ENCODE measurements around the gene NET1. TPM values are rescaled to one million over a fixed set of nuclear protein-coding genes. Genes with fewer than 3 reads are reported as not detected.

NET1 gene
- polyA plus RNA-seq, 1 experiment: 62.5 TPM

DNA sequence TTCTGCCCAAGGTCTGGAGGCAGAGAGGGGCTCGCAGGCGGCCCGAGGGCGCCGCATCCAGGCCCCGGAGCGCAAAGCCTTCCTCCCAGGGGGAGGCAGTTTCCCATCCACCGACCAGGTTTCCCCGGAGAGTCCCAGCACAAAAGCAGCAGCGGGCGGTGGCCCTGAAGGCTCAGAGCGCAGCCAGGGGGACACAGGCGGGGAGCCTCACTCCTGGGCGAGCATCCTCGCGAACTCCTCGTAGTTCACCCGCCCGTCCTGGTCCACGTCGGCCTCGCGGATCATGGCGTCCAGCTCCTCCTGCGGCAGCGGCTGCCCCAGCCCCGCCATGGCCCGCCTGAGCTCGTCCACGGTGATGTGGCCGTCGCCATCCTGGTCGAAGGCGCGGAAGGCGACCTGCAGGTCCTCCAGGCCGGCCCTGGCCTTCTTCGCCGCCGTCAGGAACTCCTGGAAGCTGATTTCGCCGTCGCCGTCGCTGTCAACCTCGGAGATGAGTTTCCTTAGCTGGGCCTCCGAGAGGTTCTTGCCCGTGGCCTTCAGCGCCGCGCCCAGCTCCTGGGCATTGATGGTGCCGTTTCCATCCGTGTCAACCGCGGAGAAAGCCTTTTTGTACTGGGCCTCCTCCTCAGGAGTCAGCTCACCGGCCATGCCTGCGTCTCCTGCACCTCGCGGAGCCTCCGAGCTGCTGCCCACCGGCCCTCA is 86.6 kb downstream of the NET1 start:
- CTCF ChIA-PET: interaction anchor here (1.7 kb wide), 1 partner anchor 124 kb away, joined by 6 read pairs; no protein-coding TSS in a partner anchor
- no peaks in the 10 kb centered on the region for H3K36me3 ChIP-seq (ENCODE audit: control insufficient read depth, insufficient read depth, low read length)
- DNase-seq (ENCODE audit: low read depth): no peak
- POLR2A ChIA-PET: no interaction called here
- no peak overlapping the region for H3K4me3 ChIP-seq (ENCODE audit: low read depth, low read length)
- TF ChIP-seq CTCF (IDR thresholded peaks at IDR 0.05; ENCODE audit: insufficient read depth, low read depth, low read length): no peak
- peaks cover 7% of the 10 kb centered on the region; the same call in 1 of the 2 replicates for H3K27me3 ChIP-seq (ENCODE audit: control insufficient read depth, insufficient read depth, low read length)

DNA sequence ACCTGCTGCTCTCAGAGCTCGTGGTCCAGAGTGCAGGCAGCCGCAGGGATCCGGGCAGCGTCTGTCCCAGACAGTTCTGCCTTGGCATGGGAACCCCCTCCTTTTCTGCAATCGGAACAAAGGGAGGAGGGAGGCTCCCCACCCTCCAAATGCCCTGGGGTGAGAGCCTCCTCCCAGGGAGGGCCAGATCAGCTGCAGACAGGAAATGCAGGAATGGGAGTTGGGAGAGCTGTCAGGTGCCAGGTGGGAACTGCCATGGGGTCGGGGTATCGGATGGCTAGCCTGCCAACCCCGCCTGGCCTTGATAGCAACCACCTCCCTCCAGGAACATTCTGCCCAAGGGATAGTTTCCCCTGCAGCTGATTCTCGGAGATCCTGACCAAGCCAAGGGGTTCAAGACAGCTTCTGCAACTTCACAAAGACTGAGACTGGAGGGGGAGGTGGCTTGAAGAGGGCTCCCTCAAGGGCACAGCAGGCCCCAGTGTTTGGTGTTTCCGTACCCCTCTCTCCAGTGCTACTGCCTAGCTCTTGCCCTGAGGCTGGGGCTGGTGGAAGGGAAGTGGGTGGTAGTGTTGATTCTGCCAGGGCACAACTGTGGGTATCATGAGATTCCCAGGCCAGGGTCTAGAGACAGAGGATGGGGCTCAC is 87.3 kb downstream of the NET1 start, which contains the start of gene CALML5:
TSS of gene CALML5 (minus strand) at position 78 of the 648 bp plus-strand sequence. CDS start 132 bp downstream, outside the sequence.
- peaks cover 7% of the 10 kb centered on the region; the same call in 1 of the 2 replicates for H3K27me3 ChIP-seq (ENCODE audit: control insufficient read depth, insufficient read depth, low read length)
- no peak within 1 kb of the TSS for H3K4me3 ChIP-seq (ENCODE audit: low read depth, low read length)
- TF ChIP-seq CTCF (IDR thresholded peaks at IDR 0.05; ENCODE audit: insufficient read depth, low read depth, low read length): no peak
- ChIA-PET CTCF (interaction anchor here (1.7 kb wide), 1 partner anchor 123 kb away, joined by 6 read pairs; no protein-coding TSS in a partner anchor), POLR2A (no interaction called here)
- no peak for DNase-seq (ENCODE audit: low read depth)
- H3K36me3 ChIP-seq (ENCODE audit: control insufficient read depth, insufficient read depth, low read length): no peaks in the 10 kb centered on the region

DNA sequence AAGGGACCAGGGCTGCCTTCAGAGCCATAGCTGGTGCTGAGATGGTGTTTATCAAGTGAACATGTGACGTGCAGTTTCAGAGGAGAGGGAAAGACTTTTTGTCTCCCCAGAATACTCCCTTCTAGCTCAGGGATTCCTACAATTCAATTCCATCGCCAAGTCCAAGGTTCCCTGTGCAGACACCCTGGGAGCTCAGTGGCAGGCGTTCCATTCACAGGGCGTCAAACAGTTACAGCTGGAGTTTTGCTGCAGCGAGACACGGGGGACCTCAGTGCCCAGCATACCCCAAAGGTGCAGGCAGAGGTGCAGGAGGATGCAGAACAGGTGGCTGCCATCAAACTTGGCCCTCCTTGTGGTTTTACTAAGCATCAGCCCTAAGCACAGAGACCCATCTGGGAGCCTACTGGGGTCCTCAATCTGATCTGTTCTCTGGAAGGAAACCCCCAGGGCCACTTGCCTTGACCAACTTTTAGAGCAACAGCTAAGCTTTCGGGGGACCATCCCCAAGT is 87.9 kb downstream of the NET1 start:
- Histone ChIP-seq H3K36me3 (ENCODE audit: control insufficient read depth, insufficient read depth, low read length) (no peaks in the 10 kb centered on the region), H3K4me3 (ENCODE audit: low read depth, low read length) (no peak overlapping the region), H3K27me3 (ENCODE audit: control insufficient read depth, insufficient read depth, low read length) (peaks cover 7% of the 10 kb centered on the region; the same call in 1 of the 2 replicates)
- ChIA-PET POLR2A (interaction anchor here (0.6 kb wide), 1 partner anchor 9 kb away, joined by 3 read pairs; no protein-coding TSS in a partner anchor), CTCF (interaction anchor here (1.7 kb wide), 1 partner anchor 123 kb away, joined by 6 read pairs; no protein-coding TSS in a partner anchor)
- no peak for DNase-seq (ENCODE audit: low read depth)
- no peak for TF ChIP-seq CTCF (IDR thresholded peaks at IDR 0.05; ENCODE audit: insufficient read depth, low read depth, low read length)

DNA sequence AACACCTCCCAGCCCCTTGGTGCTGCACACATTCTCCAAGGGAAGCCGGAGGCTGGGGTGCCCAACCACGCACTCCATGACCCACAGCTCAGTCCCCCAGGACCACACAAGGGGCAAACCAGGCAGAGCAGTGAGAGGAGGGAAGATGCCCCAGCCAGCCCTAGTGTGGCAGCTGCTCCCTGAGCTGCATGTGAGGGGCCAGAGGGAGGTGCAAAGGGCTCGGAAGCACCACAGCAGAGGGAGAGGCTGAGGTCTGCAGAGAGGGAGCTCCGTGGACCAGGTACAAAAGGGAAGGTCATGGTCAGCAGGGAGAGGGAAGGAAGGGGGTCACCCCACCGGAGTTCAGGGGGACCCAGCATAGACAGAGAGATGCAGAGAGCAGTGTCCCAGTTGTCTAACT is 88.6 kb downstream of the NET1 start:
- DNase-seq (ENCODE audit: low read depth): no peak
- TF ChIP-seq CTCF (IDR thresholded peaks at IDR 0.05; ENCODE audit: insufficient read depth, low read depth, low read length): no peak
- ChIA-PET POLR2A (no interaction called here), CTCF (no interaction called here)
- Histone ChIP-seq H3K36me3 (ENCODE audit: control insufficient read depth, insufficient read depth, low read length) (no peaks in the 10 kb centered on the region), H3K27me3 (ENCODE audit: control insufficient read depth, insufficient read depth, low read length) (peaks cover 7% of the 10 kb centered on the region; the same call in 1 of the 2 replicates), H3K4me3 (ENCODE audit: low read depth, low read length) (no peak overlapping the region)

DNA sequence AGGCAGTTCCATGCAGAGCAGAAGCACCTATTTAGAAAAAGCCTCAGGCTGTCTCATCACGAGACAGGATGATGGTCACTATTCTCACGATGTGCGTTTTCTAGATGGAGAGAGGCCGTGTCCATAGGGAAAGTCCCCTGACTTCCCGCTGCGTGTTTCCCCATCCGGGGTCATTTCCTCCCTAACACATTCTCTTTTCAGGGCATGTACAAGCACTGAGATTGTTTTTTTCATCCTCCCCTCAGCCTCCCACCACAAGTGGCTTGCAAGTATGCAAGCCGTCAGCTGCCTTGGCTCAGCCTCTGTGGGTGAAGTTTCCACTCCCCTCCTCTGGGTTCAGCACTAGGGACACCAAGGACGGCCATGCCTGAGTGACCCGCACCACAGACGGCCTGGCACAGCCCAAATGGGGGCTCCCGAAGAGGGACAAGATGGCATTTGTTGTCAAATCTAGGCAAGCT is 89.7 kb downstream of the NET1 start:
- no peaks in the 10 kb centered on the region for H3K36me3 ChIP-seq (ENCODE audit: control insufficient read depth, insufficient read depth, low read length)
- no peak for TF ChIP-seq CTCF (IDR thresholded peaks at IDR 0.05; ENCODE audit: insufficient read depth, low read depth, low read length)
- H3K27me3 ChIP-seq (ENCODE audit: control insufficient read depth, insufficient read depth, low read length): peaks cover 7% of the 10 kb centered on the region; the same call in 1 of the 2 replicates
- ChIA-PET POLR2A (no interaction called here), CTCF (no interaction called here)
- no peak overlapping the region for H3K4me3 ChIP-seq (ENCODE audit: low read depth, low read length)
- no peak for DNase-seq (ENCODE audit: low read depth)
